GM12872 (cell line): ENCODE measurements around the gene PROX2.

Experiments used
- CTCF ChIP-seq: IDR thresholded peaks from 3 replicates; pipeline ENCODE4 v1.5.1; 2011; ENCODE audit warnings: low read depth, mild to moderate bottlenecking, low read length, moderate library complexity; ENCODE audit not compliant: insufficient read depth

PROX2 gene

GRCh38 chr14:74908861-74909341, 33.0 kb upstream of the PROX2 start:
- no peak for TF ChIP-seq CTCF

GRCh38 chr14:74907744-74908143, 31.8 kb upstream of the PROX2 start:
- no peak for TF ChIP-seq CTCF

GRCh38 chr14:74906925-74907521, 31.1 kb upstream of the PROX2 start:
- peak; percentile 60; the same call in 2 of the 3 replicates for TF ChIP-seq CTCF

GRCh38 chr14:74905595-74906142, 29.7 kb upstream of the PROX2 start:
- peak; percentile 97 for TF ChIP-seq CTCF

GRCh38 chr14:74904635-74905503, 28.9 kb upstream of the PROX2 start:
- TF ChIP-seq CTCF, result no peak

- no peak for TF ChIP-seq CTCF
Measured at GRCh38 chr14:74902941-74903705, 27.2 kb upstream of the PROX2 start.

GRCh38 chr14:74898694-74899093, 22.7 kb upstream of the PROX2 start:
- no peak for TF ChIP-seq CTCF
